Islet of Langerhans (tissue), 1 donor: Measurements from ENCODE around the gene PDZD2.
"Not testable (repeated sequence)": the region's sequence is repeated elsewhere in the genome, so short reads cannot be mapped to it uniquely, and the experiment has no call there.

ENCODE experiments used
- FAIRE-seq: peaks from one replicate; lab custom pipeline; 2011; peaks lifted over from hg19 to GRCh38; lab: Jason Lieb, UNC

PDZD2 gene

DNA sequence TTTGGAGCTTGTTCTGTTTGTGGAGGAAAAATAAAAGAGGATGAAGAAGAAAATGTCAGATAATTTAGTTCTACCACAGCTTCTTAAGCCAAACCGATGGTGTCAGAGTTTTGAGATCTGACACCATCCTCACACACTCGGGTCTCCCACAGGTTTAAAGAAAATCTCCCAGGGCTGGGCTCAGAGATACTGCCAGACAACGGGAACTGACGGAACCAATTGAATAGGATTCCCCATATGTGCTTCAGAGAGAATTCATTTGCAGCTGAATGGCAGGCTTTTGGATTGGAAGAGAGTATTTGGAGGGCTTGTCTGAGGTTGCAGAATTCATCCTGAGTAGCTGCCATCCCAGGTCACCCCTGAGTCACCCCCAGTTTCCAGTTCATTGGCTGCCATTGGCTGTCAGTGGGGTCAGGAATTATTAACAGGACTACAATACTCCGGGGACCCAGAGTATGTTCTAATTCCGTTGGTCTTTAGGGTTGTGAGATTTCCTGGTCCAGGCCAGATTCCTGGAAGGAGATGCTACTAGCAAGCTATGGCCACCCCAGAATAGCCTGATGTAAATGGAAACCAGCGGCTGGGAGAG is 131.3 kb downstream of the PDZD2 start:
- FAIRE-seq: no peak

DNA sequence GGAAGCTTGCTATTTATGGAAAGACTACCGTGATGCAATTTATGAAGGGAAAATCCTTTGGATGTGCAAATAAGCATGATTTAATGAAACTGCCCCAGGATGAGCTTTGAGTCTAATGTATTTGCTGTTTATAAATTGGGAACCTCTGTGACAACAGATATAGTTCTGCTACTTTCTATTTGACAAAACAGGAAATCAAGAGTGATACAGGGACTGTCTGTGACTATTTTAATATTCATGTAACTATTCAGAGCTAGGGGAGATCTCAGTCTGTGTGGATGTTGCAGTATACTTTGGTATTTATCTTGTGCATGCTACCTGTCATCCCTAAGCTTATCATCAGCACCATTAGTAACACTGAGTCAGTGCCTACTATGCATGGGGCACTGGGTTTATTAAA is 132.1 kb downstream of the PDZD2 start:
- no peak for FAIRE-seq

DNA sequence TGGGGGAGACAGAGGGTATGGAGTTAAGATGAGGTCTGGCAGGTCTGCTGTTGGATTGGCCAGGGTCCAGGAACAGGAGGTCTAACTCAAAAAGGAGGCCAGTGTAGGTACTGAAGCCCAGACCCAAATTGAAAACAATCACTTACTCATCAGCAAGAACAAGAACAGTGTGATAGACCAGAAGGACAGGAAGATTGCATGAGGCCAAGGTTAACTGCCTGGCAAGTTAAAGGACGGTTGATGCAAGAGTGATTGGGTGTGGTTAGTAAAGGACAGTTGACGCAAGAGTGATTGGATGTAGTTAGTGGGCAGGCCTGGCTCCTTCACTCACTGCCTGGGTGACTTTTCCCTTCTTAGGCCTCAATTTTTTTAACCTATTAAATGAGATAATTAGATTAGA is 132.6 kb downstream of the PDZD2 start:
- FAIRE-seq: no peak

DNA sequence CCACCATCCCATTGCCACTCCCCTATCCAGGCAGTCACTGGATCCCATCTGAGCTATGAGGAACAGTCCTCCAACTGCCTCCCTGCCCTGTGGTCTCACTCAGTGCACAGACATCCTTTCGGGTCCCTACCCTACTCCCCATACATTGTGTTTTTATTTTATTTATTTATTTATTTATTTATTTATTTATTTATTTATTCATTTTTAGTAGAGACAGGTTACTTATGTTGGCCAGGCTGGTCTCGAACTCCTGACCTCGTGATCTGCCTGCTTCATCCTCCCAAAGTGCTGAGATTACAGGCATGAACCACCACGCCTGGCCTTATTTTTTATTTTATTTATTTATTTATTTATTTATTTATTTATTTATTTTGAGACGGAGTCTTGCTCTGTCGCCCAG is 137.4 kb downstream of the PDZD2 start:
- not testable (repeated sequence) for FAIRE-seq

DNA sequence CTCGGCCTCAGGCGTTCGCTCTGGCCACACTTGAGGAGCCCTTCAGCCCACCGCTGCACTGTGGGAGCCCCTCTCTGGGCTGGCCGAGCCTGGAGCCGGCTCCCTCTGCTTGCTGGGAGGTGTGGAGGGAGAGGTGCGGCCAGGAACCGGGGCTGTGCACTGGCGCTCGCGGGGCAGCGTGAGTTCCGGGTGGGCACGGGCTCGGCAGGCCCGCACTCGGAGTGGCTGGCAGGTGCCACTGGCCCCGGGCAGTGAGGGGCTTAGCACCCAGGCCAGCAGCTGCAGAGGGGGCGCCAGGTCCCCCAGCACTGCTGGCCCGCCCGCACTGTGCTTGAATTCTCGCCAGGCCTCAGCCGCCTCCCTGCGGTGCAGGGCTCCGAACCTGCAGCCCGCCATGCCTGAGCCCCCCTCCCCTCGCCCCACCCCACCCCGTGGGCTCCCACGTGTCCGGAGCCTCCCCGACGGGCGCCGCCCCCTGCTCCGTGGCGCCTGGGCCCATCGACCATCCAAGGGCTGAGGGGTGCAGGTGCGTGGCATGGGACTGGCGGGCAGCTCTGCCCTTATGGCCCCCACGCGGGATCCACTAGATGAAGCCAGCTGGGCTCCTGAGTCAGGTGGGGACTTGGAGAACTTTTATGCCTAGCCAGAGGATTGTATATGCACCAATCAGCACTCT is 138.2 kb downstream of the PDZD2 start:
- no peak for FAIRE-seq

DNA sequence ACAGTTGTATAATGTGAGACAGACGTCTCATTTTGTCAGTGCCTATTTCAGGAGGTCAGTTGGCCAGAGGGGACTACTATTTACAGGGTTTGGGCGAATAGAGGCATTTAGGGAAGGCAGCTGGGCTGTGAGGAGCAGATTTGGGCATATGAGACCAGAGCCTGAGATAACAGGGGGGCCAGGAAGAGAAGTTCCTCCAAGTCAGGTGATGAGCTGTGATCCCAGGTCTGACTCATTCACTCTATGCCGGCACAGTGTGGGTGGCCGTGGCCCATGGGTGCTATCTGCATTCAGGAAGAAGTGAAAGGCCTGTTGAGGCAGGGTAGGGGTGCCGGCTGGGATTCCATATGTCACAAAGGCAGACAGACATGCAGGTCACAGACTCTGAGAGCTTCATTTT is 142.8 kb downstream of the PDZD2 start:
- no peak for FAIRE-seq

DNA sequence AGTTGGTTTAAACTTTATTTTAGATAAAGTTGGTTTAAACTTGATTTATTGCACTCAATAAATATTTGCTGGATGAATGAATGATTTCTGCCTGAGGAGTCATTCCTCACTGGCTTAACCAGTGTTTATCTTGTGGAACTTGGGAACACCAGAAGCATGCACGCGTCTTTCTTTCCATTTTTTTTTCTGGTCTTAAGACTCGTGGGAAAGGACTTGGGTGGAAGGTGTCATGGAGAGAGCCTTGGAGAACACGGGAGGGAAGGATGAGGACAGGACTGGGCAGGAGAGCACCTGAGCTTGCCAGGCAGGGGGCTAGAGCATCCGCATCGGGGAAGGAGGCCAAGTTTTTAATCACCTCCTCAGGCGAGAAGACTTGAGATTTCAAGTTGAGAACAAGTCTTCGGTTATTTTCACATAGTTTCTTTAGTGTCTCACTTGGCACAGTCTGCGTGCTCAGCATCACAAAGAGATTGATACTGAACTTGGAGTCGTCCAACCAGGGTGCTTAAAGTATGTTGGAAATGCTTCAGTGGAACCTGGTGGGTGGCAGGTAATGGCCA is 144.2 kb downstream of the PDZD2 start:
- no peak for FAIRE-seq

DNA sequence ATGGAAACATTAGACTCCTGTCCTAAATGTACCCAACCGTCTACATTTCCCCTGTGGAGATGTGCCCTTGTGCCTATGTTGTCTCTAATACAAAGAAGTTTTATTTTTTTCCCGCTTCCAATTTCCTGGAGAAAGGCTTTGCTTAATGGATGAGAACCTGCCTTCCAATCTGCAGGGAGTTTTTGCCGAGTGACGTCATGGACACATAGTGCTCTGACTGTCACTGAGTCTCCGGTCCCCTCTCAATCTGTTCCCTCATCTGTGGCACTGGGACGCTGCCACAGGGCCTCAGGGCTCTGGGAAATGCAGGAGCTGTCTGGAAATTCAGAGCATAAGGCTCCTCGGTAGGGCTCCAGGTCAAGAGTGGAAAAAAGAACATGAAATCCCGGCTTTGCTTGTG is 144.8 kb downstream of the PDZD2 start:
- no peak for FAIRE-seq

DNA sequence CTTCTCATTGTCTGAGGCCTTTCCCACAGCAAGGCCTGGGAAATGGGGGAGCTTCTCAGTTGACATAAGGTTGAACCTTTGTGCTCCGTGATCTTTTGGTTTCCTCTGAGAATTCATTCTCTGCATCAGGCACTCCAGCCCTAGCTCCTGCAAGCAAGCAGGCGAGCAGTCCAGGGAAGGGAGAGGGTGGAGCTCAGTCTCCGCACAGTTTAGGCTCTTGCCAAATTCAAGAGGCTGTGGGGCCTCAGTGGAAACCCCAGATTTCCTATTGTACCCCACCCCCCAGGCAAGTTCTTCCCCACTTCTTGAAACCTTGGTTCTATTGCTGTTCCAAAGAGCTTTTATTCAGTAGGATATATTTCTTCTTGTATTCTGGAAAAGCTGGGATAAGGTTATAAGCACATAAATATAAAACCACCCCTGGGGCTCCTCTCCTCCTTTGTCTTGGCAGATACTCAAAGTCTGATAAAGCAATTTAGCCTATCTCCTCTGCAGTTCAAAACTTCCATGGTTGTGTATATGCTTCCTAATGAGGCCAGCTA is 147.2 kb downstream of the PDZD2 start:
- no peak for FAIRE-seq

DNA sequence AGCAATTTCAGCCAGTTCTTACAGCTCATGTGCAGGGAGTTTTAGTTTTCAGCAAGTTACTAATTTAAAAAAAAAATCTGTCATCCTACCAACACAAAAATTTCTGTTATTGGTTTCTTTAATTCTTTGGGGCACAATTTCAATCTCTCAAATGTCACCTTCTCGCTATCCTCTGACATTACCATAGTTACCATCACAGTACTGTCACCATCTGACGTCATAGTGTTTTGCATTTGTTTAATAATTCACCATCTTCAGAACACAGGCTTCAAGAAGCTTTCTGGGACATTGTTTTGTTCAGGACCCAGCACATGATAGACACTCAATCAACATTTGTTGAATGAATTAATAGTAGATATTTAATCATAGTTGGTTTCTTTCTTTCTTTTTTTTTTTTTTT is 155.1 kb downstream of the PDZD2 start:
- no peak for FAIRE-seq

DNA sequence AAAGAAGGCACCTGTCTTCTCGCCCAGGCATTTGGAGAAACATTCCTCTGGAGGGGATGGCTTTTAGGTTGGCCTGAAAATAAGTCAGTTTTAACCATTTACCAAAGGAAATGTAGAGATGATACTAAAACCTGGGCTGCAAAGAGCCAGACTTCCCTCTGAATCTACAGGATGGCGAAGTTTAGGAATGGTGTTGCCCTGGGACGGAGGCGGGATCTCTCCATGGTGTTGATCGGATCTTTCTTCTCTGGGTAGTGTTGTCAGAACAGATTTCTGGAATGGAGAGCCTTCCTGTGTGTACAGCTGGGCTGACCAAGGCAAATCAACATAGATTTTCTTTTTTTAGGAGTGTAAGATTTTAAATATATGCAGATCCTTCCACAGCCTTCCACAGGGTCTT is 159.2 kb downstream of the PDZD2 start:
- FAIRE-seq: no peak

DNA sequence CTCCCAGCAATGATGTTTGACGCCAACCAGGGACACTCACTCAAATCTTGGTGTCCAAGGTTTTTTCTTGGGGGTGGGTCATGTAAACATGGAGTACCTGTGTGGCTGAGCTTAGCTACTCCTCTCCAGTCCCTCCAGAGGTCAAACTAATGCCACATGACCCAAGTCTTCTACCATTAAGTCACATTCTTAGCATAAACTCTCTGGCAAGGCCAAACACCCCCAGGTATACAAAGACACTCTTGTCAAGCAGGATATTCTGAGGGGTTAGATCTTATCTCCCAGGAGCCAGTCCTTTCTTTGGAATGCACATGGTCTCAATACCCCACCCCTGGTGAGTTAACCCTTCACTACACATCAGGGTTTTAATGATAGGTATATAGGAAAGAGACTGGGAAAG is 161.4 kb downstream of the PDZD2 start:
- no peak for FAIRE-seq

DNA sequence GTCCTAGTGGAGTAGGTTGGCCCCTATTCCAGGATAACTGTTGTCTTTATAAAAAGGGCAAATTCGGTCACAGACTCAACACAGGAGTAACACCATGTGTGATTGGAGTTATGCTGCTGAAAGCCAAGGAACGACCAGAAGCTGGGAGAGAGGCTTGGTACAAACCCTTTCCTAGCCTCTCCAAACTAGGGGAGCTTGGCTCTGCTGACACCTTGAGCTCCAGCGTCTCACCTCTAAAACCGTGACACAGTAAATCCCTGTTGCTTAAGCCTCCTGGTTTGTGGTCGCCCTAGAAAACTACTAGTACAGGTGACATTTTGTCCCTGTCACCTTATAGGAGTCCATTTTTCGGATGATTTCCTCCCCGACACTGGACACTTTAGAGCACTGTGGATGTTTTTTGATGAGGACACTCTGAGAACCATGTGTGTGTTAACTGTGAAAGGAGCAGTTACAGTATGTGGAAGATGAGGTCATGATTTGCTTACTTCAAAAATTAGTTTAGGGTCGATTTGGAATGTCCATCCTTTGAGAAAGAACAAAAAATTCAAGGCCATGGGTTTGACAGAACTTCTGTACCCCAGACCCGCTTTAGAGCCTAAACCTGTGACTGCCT is 167.0 kb downstream of the PDZD2 start:
- no peak for FAIRE-seq

DNA sequence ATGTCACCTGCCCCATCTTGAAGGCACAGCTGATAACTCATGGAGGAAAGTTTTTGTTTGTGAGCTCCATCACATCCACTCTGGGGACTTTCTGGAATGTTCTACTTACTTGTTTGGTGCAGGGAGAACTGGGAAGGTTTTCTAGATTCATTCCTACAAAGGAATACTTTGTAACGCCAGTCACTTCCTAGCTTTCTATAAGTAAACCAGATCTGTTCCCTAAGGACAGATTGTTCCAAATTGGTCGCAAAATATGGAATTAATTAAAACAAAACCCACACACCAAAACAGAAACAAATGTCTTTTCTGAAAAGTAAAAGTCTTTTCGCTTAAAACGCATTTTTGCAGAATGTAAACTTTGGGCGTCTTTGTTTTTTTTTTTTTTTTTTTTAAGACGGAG is 167.6 kb downstream of the PDZD2 start:
- no peak for FAIRE-seq

DNA sequence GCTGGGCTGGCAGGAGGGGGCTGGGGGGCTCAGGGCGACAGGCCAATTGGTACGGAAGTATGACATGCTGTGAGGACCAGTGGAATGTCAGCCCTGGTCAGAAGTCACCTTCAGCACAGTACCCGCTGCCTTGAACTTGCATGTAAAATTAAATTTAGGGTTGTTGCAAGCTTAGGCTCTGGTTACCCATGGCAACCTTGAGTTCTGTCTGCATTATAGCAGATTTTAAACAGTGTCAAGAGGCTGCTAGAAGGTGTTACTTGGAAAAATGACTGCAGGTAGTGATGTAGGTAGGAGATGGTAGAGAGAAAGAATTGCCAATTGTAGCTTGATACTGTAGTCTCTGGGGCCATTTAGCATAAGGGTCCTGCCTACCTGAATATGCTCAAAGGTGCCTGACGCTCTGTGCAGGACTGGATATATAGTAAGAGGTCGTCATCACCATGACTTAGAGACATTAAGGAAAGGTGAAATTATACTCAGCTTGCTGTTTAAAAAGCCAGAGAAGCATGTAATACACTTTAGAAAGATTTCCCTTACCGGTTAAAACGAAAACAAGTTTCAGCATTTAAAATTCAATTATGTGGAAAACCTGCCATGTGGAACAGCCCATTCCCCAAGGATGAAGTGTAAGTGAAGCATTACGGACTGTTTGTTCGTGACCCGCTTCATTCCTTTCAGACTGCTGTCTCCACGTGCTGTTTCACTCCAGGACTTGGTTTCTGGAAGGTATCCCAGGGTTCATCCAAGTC is 169.0 kb downstream of the PDZD2 start:
- FAIRE-seq: no peak

DNA sequence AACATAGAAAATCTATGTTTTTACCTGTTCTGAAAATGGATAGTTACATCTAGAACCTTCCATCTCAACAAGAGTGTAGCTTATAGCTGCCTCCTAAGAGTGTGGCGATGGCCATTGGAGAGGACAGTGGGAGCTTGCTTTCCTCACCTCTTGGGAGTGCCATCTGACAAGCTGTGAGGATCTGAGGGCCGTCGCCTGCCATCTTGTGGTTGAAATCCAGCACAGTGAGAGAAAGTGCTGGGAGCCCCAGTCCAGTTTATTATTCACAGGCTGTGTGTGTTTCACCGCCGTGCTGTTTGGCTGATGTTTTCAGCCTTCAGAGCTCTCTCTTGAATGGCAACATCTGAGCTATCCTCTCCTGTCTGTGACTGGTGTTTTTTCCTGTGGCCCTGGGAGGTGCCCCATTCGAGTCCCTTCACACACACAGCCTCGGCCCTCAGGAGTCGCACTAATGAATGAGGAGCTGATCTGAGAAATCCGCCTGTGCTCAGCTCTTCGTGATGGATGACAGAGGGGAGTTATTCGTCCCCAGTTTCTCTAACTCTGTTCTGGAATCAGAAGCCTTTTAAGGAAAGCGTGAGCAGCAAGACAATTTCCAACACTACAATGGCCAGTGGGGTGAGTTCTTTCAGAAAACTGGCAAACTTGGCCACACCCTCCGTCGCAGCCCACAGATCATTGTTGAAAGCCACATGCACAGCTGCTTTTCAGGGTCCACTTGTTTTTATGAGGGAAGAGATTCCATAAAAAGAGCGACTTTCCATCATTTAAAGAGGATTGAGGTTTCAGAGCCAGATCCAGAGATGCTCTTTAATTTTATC is 170.3 kb downstream of the PDZD2 start:
- no peak for FAIRE-seq

DNA sequence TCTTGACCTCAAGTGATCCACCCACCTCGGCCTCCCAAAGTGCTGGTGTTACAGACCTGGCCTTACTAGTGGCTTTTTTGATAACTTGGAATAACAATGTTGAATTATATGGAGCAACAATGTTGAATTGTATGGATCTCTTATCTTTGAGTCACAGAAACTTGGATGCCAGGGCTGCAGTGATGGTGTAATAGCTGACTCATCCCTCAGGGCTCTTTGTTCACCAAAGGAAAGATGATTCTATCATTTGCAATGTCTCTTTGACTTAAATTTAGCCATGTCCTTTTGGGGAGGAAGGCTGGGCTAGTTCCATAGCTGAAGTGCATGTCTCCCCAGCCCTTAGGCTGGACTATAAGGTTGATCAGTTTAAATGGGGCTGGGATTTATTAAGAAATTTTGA is 172.3 kb downstream of the PDZD2 start:
- FAIRE-seq: no peak

DNA sequence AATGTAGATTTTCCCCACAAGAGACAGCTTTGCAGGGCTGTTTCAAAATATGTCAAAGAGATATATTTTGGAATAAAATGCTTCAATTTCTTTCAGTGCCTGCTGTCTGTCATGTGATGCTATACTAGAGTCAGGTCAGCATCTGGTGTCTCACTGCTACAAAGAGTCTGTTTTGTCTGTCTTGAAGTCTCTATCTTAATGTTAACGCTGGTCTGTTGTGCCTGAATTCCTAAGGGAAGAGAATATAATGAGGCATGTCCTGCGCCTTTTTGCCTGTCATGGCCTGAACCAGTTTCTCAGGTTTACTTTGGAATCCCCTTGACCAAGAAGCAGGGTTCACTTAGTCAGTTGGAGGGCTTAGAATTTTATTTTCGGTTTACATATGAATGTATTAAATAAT is 176.4 kb downstream of the PDZD2 start:
- FAIRE-seq: no peak

DNA sequence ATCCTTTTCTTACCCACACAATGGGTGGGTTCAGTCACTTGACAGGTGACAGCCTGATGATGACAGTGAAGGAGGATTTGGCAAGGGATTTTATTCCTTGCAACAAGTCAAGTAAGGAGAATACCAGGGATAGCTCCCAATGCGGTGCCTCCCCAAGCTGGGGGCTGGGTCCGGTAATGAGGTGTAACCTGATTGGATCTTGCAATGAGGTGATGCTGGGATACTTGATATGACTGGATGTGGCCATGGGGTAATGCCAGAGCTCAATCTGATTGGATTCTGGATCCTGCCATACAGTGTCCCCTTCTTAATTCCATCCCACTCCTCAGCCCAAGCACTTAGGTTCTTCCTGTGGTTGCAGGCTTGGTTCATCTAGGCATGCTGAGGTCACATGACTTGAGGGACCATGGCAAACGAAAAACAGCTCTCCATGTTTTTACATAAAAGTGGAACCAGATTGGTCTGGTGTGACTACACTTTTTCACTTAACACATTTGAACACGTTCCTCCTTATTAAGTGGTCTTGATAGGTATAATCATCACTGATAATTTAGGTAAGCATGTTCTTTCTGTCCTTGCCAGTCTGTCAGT is 181.1 kb downstream of the PDZD2 start:
- no peak for FAIRE-seq

DNA sequence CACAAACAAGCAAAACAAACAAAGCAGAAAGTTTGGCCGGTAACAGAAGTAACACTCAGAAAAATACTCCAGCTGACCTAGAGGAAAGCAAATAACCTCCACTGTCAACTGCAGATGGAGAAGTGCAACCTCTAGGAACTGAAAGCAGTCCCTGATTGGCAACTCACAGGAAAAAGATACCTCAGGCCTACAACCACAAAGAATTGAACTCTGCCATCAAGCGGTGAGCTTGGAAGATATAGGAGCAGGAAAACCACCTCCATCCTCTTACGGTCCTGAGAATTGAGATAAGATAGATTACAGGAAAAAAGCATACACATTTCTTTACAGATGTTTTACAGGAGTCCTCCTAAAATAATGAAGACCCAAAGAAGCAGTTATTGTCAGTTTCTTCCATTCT is 184.5 kb downstream of the PDZD2 start:
- FAIRE-seq: no peak

DNA sequence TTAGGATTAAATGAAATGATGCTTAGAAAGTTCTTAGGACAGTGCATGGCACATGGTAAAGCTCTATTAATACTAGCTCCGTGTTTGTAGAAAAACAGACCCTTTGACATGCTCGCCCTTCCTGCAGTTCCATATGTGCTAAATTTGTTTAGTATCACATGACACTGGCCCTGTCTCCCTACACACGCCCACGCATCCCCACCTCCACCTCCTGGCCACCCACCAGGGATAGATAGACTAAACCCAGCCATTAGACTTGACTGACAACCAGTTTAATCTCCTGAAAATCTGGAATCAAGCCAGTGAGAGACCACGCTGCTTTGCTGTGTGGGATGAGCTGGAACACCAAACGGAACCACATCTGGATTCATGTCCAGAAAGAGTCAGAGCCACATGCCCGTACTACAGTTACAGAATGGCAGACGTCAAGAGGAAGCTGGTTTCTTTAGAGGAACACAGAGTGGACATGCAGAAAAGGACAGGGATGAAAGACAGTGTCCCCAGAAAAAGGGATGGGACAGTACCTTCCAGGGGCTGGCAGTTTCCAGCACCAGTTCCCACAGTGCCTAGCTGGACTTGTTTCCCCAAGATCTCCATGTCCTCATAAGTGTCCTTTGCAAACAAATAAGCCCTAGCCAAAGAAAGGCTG is 186.1 kb downstream of the PDZD2 start:
- FAIRE-seq: no peak
